ENCODE data around the gene IGLL5.

GRCh38 chr22:22848364-22848866, 39.2 kb upstream of the IGLL5 start:
- TF ChIP-seq CTCF (IDR thresholded peaks at IDR 0.05): peak; percentile 68 to 86 (median 76)
- TF ChIP-seq POLR2A (IDR thresholded peaks at IDR 0.05): no peak

All from testis (tissue), 2 donors.